ENCODE results near the gene PSMD13.
"Not testable (repeated sequence)": the region's sequence is repeated elsewhere in the genome, so short reads cannot be mapped to it uniquely, and the experiment has no call there.

Gene PSMD13

DNA sequence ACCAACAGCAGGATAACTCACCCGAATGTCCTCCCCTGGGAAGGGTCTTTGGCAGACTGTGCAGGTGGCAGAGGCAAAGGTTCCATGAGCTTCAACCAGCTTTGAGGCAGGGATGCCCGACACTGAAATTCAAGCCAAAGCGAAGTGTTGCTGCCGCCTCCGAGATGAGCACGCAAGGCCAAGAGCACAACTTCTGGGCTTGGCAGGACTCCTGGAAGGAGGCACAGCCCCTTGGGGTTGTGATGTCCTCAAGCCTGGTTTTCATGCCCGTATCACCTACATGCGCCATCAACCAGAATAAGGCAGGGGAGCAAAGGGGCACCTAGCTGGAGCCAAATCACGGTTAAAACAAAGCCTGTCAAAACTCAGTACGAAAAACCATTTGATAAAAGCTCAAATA, 6.3 kb upstream of the PSMD13 start:
- TF ChIP-seq, protein P1, sequence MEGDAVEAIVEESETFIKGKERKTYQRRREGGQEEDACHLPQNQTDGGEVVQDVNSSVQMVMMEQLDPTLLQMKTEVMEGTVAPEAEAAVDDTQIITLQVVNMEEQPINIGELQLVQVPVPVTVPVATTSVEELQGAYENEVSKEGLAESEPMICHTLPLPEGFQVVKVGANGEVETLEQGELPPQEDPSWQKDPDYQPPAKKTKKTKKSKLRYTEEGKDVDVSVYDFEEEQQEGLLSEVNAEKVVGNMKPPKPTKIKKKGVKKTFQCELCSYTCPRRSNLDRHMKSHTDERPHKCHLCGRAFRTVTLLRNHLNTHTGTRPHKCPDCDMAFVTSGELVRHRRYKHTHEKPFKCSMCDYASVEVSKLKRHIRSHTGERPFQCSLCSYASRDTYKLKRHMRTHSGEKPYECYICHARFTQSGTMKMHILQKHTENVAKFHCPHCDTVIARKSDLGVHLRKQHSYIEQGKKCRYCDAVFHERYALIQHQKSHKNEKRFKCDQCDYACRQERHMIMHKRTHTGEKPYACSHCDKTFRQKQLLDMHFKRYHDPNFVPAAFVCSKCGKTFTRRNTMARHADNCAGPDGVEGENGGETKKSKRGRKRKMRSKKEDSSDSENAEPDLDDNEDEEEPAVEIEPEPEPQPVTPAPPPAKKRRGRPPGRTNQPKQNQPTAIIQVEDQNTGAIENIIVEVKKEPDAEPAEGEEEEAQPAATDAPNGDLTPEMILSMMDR (IDR thresholded peaks at IDR 0.05; ENCODE audit: low read depth, low read length, missing control alignments), result no peak
- no peak overlapping the region for H3K4me3 ChIP-seq (replicated peaks; ENCODE audit: low read depth, low read length)
- DNase-seq (ENCODE audit: extremely low read depth, low read depth), result no peak

DNA sequence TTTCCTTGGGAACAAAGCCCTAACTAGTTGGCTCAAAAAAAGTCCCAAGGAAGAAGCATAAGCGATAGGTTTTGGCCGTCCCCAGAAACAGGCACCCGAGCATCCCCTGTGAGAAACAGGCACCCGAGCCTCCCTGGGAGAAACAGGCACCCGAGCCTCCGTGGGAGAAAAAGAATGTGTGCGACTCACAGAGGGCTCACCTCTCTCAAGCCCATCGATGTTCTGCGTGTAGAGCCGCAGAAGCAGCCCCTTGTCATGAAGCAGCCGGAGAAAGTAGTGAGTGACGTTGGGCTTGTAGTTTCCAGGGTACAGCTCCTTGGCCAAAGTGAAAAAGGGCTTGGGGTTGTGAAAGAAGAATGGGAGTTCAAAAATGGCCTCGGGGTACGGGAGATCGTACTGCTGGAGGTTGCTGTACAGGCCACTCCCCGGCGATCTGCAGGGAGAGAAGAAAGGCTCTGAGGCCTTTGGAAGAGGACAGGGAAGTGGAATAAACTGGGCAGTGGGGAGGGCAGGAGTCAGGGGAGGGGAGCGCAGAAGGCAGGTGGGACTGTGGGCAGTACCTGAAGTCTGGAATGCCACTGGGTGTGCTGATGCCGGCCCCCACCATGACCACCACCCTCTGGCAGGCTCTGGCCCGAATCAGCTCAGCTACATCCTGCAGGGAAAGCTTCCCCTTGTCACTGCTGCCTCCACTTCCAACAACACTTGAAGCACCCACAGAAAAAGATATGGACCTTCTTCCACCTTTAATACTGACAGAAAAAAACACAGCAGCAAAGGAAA, 3.8 kb upstream of the PSMD13 start:
- no peak overlapping the region for H3K4me3 ChIP-seq (replicated peaks; ENCODE audit: low read depth, low read length)
- DNase-seq (ENCODE audit: extremely low read depth, low read depth), result no peak
- TF ChIP-seq, protein P1 (IDR thresholded peaks at IDR 0.05; ENCODE audit: low read depth, low read length, missing control alignments), result no peak

DNA sequence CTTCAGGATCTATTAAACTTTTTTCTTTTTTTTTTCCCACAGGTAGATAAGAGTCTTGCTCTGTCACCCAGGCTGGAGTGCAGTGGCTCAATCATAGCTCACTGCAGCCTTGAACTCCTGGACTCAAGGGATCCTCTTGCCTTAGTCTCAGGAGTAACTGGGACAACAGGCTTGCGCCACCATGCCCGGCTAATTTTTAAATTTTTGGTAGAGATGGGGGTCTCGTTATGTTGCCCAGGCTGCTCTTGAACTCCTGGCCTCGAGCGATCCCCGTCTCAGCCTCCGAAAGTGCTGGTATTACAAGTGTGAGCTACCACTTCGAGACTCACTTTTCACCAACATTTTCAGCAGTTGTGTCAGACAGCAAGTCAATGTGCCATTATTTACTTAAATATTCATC, 1.6 kb upstream of the PSMD13 start:
- H3K4me3 ChIP-seq (replicated peaks; ENCODE audit: low read depth, low read length), result peak overlapping the region; percentile 97
- no peak for DNase-seq (ENCODE audit: extremely low read depth, low read depth)
- TF ChIP-seq, protein P1 (IDR thresholded peaks at IDR 0.05; ENCODE audit: low read depth, low read length, missing control alignments), result no peak

DNA sequence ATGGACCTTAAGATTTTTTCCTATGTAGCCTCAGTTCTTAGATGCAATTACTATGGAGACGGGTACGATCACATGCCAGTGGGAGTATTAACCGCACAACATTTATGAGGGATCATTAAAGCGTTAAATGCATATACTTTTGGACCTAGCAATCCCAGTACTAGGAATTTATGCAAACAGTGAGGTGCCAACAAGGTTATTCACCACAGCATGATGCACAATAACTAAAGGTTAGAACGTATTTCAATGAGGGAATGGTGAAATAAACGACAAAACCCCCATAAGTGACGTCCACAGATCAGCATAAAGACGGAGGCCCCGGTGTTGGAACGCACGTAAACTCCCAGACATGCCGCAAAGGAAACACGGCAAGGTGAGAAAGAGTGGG, 1.2 kb upstream of the PSMD13 start:
- DNase-seq (ENCODE audit: extremely low read depth, low read depth), result no peak
- H3K4me3 ChIP-seq (replicated peaks; ENCODE audit: low read depth, low read length), result peak overlapping the region; percentile 97
- TF ChIP-seq, protein P1 (IDR thresholded peaks at IDR 0.05; ENCODE audit: low read depth, low read length, missing control alignments), result no peak

DNA sequence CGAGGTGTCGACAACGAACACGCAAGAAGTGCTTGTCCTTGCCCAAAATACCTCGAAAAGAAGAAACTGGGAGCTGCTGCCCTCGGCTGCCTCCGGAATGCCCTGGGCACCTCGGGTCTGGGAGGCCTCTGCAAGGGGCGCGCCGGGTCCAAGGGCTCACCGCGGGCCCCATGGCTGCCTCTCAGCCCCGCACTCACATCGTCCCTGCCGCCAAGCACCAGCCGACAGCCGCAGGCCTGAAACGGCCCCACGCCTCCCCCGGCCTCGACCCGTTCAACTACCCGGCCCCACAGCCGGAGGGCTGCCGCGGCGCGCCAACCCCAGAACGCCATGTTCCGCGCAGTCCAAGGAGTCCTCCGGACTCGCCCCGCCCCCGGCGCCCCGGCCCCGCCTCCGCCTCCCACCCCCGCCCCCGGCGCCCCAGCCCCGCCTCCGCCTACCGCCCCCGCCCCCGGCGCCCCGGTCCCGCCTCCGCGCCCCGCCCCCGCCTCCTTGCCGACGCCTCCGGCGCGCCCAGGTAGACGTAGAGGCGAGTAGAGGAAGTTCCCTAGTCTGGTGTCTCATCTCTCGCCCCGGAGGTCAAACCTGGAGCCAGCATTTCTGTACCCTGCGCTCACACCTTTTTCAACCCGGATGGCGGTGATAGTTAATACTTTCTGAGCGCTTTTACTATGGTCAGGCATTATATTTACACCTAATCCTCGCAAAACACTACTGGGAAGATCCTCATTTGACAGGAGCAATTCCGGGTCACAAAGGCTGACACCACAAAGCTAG, 591 bp upstream of the PSMD13 start, which contains the start of gene SIRT3:
Gene SIRT3 (minus strand): TSS at position 346 of the 777 bp plus-strand sequence. CDS start 14 bp downstream, at position 332.
- peak; percentile 48 for DNase-seq (ENCODE audit: extremely low read depth, low read depth)
- TF ChIP-seq, protein P1 (IDR thresholded peaks at IDR 0.05; ENCODE audit: low read depth, low read length, missing control alignments), result no peak
- peak within 1 kb of the TSS; percentile 97 for H3K4me3 ChIP-seq (replicated peaks; ENCODE audit: low read depth, low read length)

DNA sequence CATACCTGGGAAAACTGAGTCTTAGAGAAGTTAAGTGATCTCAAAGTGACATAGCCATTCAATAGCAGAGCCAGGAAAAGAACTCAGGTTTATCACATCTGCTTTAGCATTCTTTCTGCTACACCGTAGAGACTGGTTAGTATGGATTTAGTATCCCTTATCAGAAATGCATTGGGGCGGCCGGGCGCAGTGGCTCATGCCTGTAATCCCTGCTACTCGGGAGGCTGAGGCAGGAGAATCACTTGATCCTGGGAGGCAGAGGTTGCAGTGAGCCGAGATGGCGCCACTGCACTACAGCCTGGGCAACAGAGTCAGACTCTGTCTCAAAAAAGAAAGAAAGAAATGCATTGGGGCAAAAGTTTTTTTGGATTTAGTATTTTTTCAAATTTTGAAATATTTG, 1.6 kb downstream of the PSMD13 start:
- H3K4me3 ChIP-seq (replicated peaks; ENCODE audit: low read depth, low read length), result peak overlapping the region; percentile 97; the same call in 1 of the 2 replicates
- DNase-seq (ENCODE audit: extremely low read depth, low read depth), result not testable (repeated sequence)

DNA sequence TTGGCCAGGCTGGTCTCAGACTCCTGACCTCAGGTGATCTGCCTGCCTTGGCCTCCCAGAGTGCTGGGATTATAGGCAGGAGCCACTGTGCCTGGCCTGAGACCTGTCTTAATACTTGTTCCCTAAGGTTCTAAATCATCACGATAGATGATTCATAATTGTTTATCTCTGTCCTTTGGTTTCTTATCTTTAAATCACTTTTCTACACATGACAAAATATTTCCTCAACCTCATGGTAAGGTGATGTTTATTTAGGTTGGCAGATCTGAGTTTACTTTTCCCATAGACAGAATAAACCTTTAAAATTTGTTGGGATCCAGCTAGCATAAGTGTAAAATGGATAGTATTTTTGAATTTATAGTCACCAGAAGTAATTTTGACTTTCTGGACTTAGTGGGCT, 3.5 kb downstream of the PSMD13 start:
- H3K4me3 ChIP-seq (replicated peaks; ENCODE audit: low read depth, low read length), result no peak overlapping the region
- DNase-seq (ENCODE audit: extremely low read depth, low read depth), result no peak
- TF ChIP-seq, protein P1 (IDR thresholded peaks at IDR 0.05; ENCODE audit: low read depth, low read length, missing control alignments), result no peak

Measured in HFF-Myc (cell line).